HFFc6 (cell line): ENCODE results near the gene FRY. TPM values are rescaled to one million over a fixed set of nuclear protein-coding genes. Genes with fewer than 3 reads are reported as not detected.

ENCODE experiments used
- DNase-seq: peaks from one replicate; pipeline ENCODE4 v3.0.0-alpha.2; 2018
- H3K27ac Mint-ChIP-seq: 2 replicates; pipeline ENCODE4 v1.8.0; 2020; ENCODE audit warnings: mild to moderate bottlenecking, mixed read lengths
- H3K27me3 Mint-ChIP-seq: 2 replicates; pipeline ENCODE4 v1.8.0; 2021; ENCODE audit warnings: mild to moderate bottlenecking, moderate library complexity, mixed read lengths; ENCODE audit not compliant: insufficient read depth
- H3K36me3 Mint-ChIP-seq: 2 replicates; pipeline ENCODE4 v1.8.0; 2021; ENCODE audit warnings: low read depth, mixed read lengths
- H3K4me1 Mint-ChIP-seq: 2 replicates; pipeline ENCODE4 v1.8.0; 2020; ENCODE audit warnings: low read depth, mixed read lengths
- H3K4me3 Mint-ChIP-seq: 2 replicates; pipeline ENCODE4 v1.8.0; 2020; ENCODE audit warnings: mild to moderate bottlenecking, moderate library complexity, mixed read lengths
- H3K9me3 Mint-ChIP-seq: 2 replicates; pipeline ENCODE4 v1.8.0; 2020; ENCODE audit warnings: mild to moderate bottlenecking, mixed read lengths
- CTCF ChIP-seq: fragments of 200-600 bp; sonication (generic); IDR thresholded peaks from 2 replicates; pipeline ENCODE4 v1.5.0; 2021; ENCODE audit warnings: antibody characterized with exemption, mild to moderate bottlenecking
- total RNA-seq, 6 experiments: library from RNA; stranded (reverse); fragmentation: NEBNext Ultra II Directional; extraction: Animal tissue kit (Norgen Biotek cat#: 25700); gene quantifications; 2 replicates in 1 of 6; 3 replicates in 5 of 6; pipeline ENCODE4 v1.2.3, GENCODE V29; 2021

The FRY gene
- total RNA-seq, 6 experiments from 2014 or later: 12.3 to 19.2 (median 13.8) TPM

GRCh38 chr13:32068255-32068654, 36.7 kb downstream of the FRY start:
- DNase-seq: no peak
- Mint-ChIP-seq H3K27me3 (no peaks in the 10 kb centered on the region), H3K9me3 (peaks cover 17% of the 10 kb centered on the region), H3K36me3 (peaks cover 13% of the 10 kb centered on the region; the same call in 1 of the 2 replicates), H3K27ac (no peak overlapping the region), H3K4me1 (0 out of 2 replicates have a peak, but pooled peaks cover 4% of the 10 kb centered on the region), H3K4me3 (no peak overlapping the region)
- TF ChIP-seq CTCF: no peak

- TF ChIP-seq CTCF: no peak
- H3K36me3 Mint-ChIP-seq: peaks cover 13% of the 10 kb centered on the region
- H3K27ac Mint-ChIP-seq: no peak overlapping the region
- H3K4me3 Mint-ChIP-seq: no peak overlapping the region
- no peak for DNase-seq
- 0 out of 2 replicates have a peak, but pooled peaks cover 5% of the 10 kb centered on the region for H3K4me1 Mint-ChIP-seq
- H3K9me3 Mint-ChIP-seq: peaks cover 17% of the 10 kb centered on the region
- H3K27me3 Mint-ChIP-seq: no peaks in the 10 kb centered on the region
Observed at GRCh38 chr13:32073180-32073864, 41.7 kb downstream of the FRY start.

GRCh38 chr13:32075170-32075851, 43.7 kb downstream of the FRY start:
- Mint-ChIP-seq H3K9me3 (peaks cover 10% of the 10 kb centered on the region), H3K4me3 (no peak overlapping the region), H3K36me3 (peaks cover 7% of the 10 kb centered on the region), H3K27ac (no peak overlapping the region), H3K27me3 (no peaks in the 10 kb centered on the region), H3K4me1 (0 out of 2 replicates have a peak, but pooled peaks cover 5% of the 10 kb centered on the region)
- DNase-seq: no peak
- no peak for TF ChIP-seq CTCF

DNA sequence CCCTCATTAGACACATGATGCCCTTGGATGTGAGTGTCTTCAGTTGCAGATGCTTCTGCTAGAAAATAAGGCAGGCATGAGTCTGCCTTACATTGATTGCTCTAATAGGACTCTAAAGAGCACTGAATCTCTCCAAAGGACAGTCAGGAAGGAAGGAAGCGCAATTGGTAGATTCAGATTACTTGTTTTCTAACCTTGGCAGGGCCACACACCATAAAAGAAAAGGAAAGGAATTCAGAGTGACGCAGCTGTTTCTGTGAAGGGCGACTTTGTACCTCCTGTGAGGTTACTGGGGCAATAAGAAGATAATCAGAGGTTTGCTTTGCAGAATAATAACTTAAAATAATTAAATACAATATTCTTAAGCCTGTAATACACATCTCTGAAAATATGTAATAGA, 48.0 kb downstream of the FRY start:
- H3K27me3 Mint-ChIP-seq: no peaks in the 10 kb centered on the region
- no peaks in the 10 kb centered on the region for H3K4me1 Mint-ChIP-seq
- H3K9me3 Mint-ChIP-seq: no peaks in the 10 kb centered on the region
- no peak overlapping the region for H3K4me3 Mint-ChIP-seq
- H3K27ac Mint-ChIP-seq: no peak overlapping the region
- no peaks in the 10 kb centered on the region for H3K36me3 Mint-ChIP-seq
- TF ChIP-seq CTCF: no peak
- no peak for DNase-seq

GRCh38 chr13:32080328-32080744, 48.8 kb downstream of the FRY start:
- no peaks in the 10 kb centered on the region for H3K4me1 Mint-ChIP-seq
- peaks cover 3% of the 10 kb centered on the region; the same call in 1 of the 2 replicates for H3K36me3 Mint-ChIP-seq
- TF ChIP-seq CTCF: no peak
- no peaks in the 10 kb centered on the region for H3K9me3 Mint-ChIP-seq
- H3K4me3 Mint-ChIP-seq: no peak overlapping the region
- H3K27ac Mint-ChIP-seq: no peak overlapping the region
- H3K27me3 Mint-ChIP-seq: no peaks in the 10 kb centered on the region
- DNase-seq: no peak
